A549 treated with ZK216348 at 1 μM for 4 hours (cell line): ENCODE measurements around the gene MEF2D. TPM values are rescaled to one million over a fixed set of nuclear protein-coding genes. Genes with fewer than 3 reads are reported as not detected.

Source experiments
- total RNA-seq: library from RNA; stranded (reverse); fragments of 200-300 nt; extraction: Qiagen RNA extraction; gene quantifications from 5 replicates; pipeline ENCODE4 v1.2.3, GENCODE V29; 2022; ENCODE audit warnings: low read depth

MEF2D gene
- 17.8 to 36.2 TPM (median 30.9 TPM) in 5 replicates for total RNA-seq

DNA sequence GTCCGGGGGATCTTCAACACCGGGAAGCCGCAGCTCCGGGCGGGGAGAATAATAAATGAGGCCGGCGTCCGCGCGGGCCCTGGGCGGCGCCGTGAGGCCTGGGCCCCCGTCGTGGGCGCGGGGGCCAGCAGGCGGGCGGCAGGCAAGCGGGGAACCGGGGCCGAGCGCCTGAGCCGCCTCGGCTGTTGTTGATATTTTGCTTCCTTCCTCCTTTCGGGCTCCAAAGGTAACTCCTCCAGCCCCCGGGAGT lies at the start of gene MEF2D:
Gene MEF2D (minus strand): TSS at position 233 of the 250 bp plus-strand sequence. CDS start 17,483 bp downstream, outside the sequence.

Other genes with a start within 250 kb of the MEF2D start
- gene SMG5, start 217.9 kb downstream of the MEF2D start, total RNA-seq: 32.3 to 54.5 TPM (median 47.9 TPM) in 5 replicates
- 6.2 to 9.5 TPM (median 8.5 TPM) in 5 replicates for gene TMEM79, start 216.4 kb downstream of the MEF2D start, total RNA-seq
- gene GLMP, start 205.1 kb downstream of the MEF2D start, total RNA-seq: 33.5 to 46.4 TPM (median 44.5 TPM) in 5 replicates
- not detected in 5 replicates for gene VHLL, start 201.5 kb downstream of the MEF2D start, total RNA-seq
- 379 to 436 TPM (median 410 TPM) in 5 replicates for gene CCT3, start 162.5 kb downstream of the MEF2D start, total RNA-seq
- 1.7 to 3.2 TPM (median 2.2 TPM) in 5 replicates for gene TSACC, start 162.2 kb downstream of the MEF2D start, total RNA-seq
- gene RHBG, start 131.6 kb downstream of the MEF2D start, total RNA-seq: not detected in 5 replicates
- 12.3 to 21.4 TPM (median 19.1 TPM) in 5 replicates for gene IQGAP3, start 71.8 kb upstream of the MEF2D start, total RNA-seq
- not detected in 5 replicates for gene TTC24, start 78.9 kb upstream of the MEF2D start, total RNA-seq
- 118 to 175 TPM (median 164 TPM) in 5 replicates for gene NAXE, start 91.0 kb upstream of the MEF2D start, total RNA-seq
- gene GPATCH4, start 100.7 kb upstream of the MEF2D start, total RNA-seq: 61.7 to 81.2 TPM (median 71.7 TPM) in 5 replicates
- 0.11 to 0.43 TPM (median 0.20 TPM) in 3 of 5 replicates, not detected in the others for gene HAPLN2, start 118.6 kb upstream of the MEF2D start, total RNA-seq
- not detected in 5 replicates for gene BCAN, start 141.3 kb upstream of the MEF2D start, total RNA-seq
- gene NES, start 176.6 kb upstream of the MEF2D start, total RNA-seq: 1.2 to 1.3 TPM (median 1.3 TPM) in 5 replicates
- 6.6 to 13.0 TPM (median 9.6 TPM) in 5 replicates for gene CRABP2, start 204.8 kb upstream of the MEF2D start, total RNA-seq
- gene METTL25B, start 227.7 kb upstream of the MEF2D start, total RNA-seq: 21.6 to 28.4 TPM (median 25.2 TPM) in 5 replicates
- 40.7 to 50.5 TPM (median 44.5 TPM) in 5 replicates for gene ISG20L2, start 228.0 kb upstream of the MEF2D start, total RNA-seq
- gene MRPL24, start 240.3 kb upstream of the MEF2D start, total RNA-seq: 183 to 215 TPM (median 187 TPM) in 5 replicates